Measurements from ENCODE around the gene G6PC1.
"Not testable (repeated sequence)": the region's sequence is repeated elsewhere in the genome, so short reads cannot be mapped to it uniquely, and the experiment has no call there.

The G6PC1 gene

GRCh38 chr17:42899981-42900380, 618 bp upstream of the G6PC1 start:
- in situ Hi-C loops (cut with MboI; ENCODE audit: low sequenced_read_pairs), result not testable (repeated sequence)

GRCh38 chr17:42901535-42902229, 1.1 kb downstream of the G6PC1 start:
- in situ Hi-C loops (cut with MboI; ENCODE audit: low sequenced_read_pairs), result no loop called here

- in situ Hi-C loops (cut with MboI; ENCODE audit: low sequenced_read_pairs), result no loop called here
Measured at GRCh38 chr17:42904110-42904469, 3.5 kb downstream of the G6PC1 start.

GRCh38 chr17:42906772-42907446, 6.3 kb downstream of the G6PC1 start:
- in situ Hi-C loops (cut with MboI; ENCODE audit: low sequenced_read_pairs), result no loop called here

- in situ Hi-C loops (cut with MboI; ENCODE audit: low sequenced_read_pairs), result no loop called here
Measured at GRCh38 chr17:42908872-42909700, 8.5 kb downstream of the G6PC1 start.

- in situ Hi-C loops (cut with MboI; ENCODE audit: low sequenced_read_pairs), result no loop called here
Measured at GRCh38 chr17:42913522-42913921, 12.9 kb downstream of the G6PC1 start.

- in situ Hi-C loops (cut with MboI; ENCODE audit: low sequenced_read_pairs), result no loop called here
Measured at GRCh38 chr17:42913981-42914617, 13.5 kb downstream of the G6PC1 start.

- in situ Hi-C loops (cut with MboI; ENCODE audit: low sequenced_read_pairs), result not testable (repeated sequence)
Measured at GRCh38 chr17:42915288-42915687, 14.7 kb downstream of the G6PC1 start.

GRCh38 chr17:42916388-42917235, 16.0 kb downstream of the G6PC1 start:
- in situ Hi-C loops (cut with MboI; ENCODE audit: low sequenced_read_pairs), result not testable (repeated sequence)

GRCh38 chr17:42917236-42917603, 16.6 kb downstream of the G6PC1 start:
- in situ Hi-C loops (cut with MboI; ENCODE audit: low sequenced_read_pairs), result no loop called here

- in situ Hi-C loops (cut with MboI; ENCODE audit: low sequenced_read_pairs), result no loop called here
Measured at GRCh38 chr17:42918902-42919521, 18.4 kb downstream of the G6PC1 start.

- in situ Hi-C loops (cut with MboI; ENCODE audit: low sequenced_read_pairs), result not testable (repeated sequence)
Measured at GRCh38 chr17:42919522-42920077, 19.0 kb downstream of the G6PC1 start.

GRCh38 chr17:42920106-42920900, 19.7 kb downstream of the G6PC1 start:
- in situ Hi-C loops (cut with MboI; ENCODE audit: low sequenced_read_pairs), result no loop called here

GRCh38 chr17:42920922-42921321, 20.3 kb downstream of the G6PC1 start:
- in situ Hi-C loops (cut with MboI; ENCODE audit: low sequenced_read_pairs), result no loop called here

GRCh38 chr17:42922294-42922693, 21.7 kb downstream of the G6PC1 start:
- in situ Hi-C loops (cut with MboI; ENCODE audit: low sequenced_read_pairs), result no loop called here

GRCh38 chr17:42923472-42923871, 22.9 kb downstream of the G6PC1 start:
- in situ Hi-C loops (cut with MboI; ENCODE audit: low sequenced_read_pairs), result not testable (repeated sequence)

- in situ Hi-C loops (cut with MboI; ENCODE audit: low sequenced_read_pairs), result loop anchor here (5.0 to 25.0 kb wide), 2 partner anchors 93 to 213 kb away; partner anchors contain the start of gene PSME3
Measured at GRCh38 chr17:42924891-42925290, 24.3 kb downstream of the G6PC1 start.

GRCh38 chr17:42928714-42929496, 28.3 kb downstream of the G6PC1 start:
- in situ Hi-C loops (cut with MboI; ENCODE audit: low sequenced_read_pairs), result loop anchor here (5.0 to 25.0 kb wide), 2 partner anchors 97 to 217 kb away; partner anchors contain the start of gene PSME3

Measured in HL-60/S4 treated with retinoic acid at 250 ng/mL for 4 days and 3 days (cell line).